ENCODE results near the gene TBX21.

The TBX21 gene

DNA sequence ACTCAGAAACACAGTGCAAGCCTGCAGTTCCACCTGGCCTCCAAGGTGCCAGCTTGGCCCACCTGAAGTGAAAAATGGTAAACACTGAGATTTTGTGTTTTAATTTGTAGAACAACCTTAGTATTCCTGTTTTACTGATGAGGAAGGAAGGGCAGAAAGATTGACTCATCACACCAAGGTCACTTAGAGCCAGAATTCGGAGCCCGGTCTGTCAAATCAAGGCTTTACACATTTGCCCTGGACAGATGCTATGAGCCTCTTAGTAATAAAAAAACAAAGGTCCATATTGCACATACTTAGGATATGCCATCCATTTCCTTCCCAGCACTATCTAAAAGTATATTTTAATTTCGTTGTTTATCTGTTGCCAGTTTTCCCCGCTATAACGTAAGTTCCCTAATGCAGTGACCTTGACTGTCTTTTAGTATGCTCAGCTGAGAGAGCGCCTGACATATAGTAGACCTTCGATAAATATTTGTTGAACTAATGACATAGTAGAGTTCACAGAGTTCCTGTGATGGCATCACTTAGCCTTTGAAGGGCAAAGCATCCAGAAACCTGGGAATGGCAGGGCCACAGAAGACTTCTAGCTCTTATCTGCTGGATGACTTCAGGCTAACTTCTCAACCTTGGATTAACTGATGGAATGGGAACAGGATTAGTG is 46.2 kb upstream of the TBX21 start:
- Histone ChIP-seq H3K4me3 (no peak overlapping the region), H3K27ac (no peak overlapping the region), H3K36me3 (peaks cover 17 to 42% (median 17%) of the 10 kb centered on the region in 3 donors), H3K4me1 (no peaks in the 10 kb centered on the region), H3K27me3 (no peaks in the 10 kb centered on the region), H3K9me3 (no peaks in the 10 kb centered on the region)
- TF ChIP-seq, protein P1, sequence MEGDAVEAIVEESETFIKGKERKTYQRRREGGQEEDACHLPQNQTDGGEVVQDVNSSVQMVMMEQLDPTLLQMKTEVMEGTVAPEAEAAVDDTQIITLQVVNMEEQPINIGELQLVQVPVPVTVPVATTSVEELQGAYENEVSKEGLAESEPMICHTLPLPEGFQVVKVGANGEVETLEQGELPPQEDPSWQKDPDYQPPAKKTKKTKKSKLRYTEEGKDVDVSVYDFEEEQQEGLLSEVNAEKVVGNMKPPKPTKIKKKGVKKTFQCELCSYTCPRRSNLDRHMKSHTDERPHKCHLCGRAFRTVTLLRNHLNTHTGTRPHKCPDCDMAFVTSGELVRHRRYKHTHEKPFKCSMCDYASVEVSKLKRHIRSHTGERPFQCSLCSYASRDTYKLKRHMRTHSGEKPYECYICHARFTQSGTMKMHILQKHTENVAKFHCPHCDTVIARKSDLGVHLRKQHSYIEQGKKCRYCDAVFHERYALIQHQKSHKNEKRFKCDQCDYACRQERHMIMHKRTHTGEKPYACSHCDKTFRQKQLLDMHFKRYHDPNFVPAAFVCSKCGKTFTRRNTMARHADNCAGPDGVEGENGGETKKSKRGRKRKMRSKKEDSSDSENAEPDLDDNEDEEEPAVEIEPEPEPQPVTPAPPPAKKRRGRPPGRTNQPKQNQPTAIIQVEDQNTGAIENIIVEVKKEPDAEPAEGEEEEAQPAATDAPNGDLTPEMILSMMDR (IDR thresholded peaks at IDR 0.05): no peak
- DNase-seq: no peak
- intact Hi-C loops (cut with DNase I; ENCODE audit: low total_unique reads): no loop called here

DNA sequence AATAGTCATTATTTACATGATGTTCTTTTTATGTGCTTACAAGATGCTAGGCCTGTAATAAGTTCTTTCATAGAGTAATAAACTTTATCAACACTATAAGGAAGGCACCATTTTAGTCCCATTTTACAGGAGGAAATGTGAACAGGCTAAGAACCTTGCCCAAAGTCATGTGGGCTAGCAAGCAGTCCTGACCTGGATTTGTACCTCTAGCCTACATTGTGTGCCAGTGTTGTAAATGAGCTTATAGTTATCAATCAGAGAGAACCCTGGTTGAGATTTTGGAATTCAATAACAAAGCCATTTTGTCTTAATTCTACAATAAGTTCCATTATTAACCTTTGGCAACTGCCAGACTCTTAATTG is 45.7 kb upstream of the TBX21 start:
- no peak overlapping the region for H3K27ac ChIP-seq
- intact Hi-C loops (cut with DNase I; ENCODE audit: low total_unique reads): no loop called here
- H3K4me3 ChIP-seq: no peak overlapping the region
- no peaks in the 10 kb centered on the region for H3K4me1 ChIP-seq
- no peaks in the 10 kb centered on the region for H3K9me3 ChIP-seq
- H3K27me3 ChIP-seq: no peaks in the 10 kb centered on the region
- TF ChIP-seq, protein P1 (IDR thresholded peaks at IDR 0.05): no peak
- no peak for DNase-seq
- peaks cover 12 to 37% (median 12%) of the 10 kb centered on the region in 3 donors for H3K36me3 ChIP-seq

DNA sequence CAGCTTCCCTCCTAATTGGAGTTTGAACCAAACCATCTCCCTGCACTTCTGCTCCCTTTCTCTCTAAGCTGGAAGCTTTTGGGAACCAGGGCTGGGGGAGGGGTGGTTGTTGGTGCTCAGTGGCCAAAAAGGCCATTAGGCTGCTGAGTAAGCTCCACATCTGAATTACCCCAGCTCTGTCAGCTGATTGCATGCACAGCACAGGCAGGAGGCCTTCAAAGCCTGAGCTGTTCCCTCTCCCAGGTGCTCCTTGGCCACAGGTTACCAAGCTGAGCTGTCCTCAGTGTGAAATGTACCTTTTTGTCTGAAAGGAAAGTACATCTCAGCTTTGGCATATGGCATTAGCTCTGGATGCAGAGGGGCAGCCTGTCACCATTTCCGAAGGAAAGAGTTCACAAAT is 45.3 kb upstream of the TBX21 start:
- H3K27me3 ChIP-seq: no peaks in the 10 kb centered on the region
- TF ChIP-seq, protein P1 (IDR thresholded peaks at IDR 0.05): no peak
- H3K4me3 ChIP-seq: no peak overlapping the region
- intact Hi-C loops (cut with DNase I; ENCODE audit: low total_unique reads): no loop called here
- H3K27ac ChIP-seq: no peak overlapping the region
- peaks cover 7 to 32% (median 8%) of the 10 kb centered on the region in 3 donors for H3K36me3 ChIP-seq
- peaks cover 0 to 3% (median under 1%) of the 10 kb centered on the region in 4 donors for H3K4me1 ChIP-seq
- no peak for DNase-seq
- H3K9me3 ChIP-seq: no peaks in the 10 kb centered on the region

DNA sequence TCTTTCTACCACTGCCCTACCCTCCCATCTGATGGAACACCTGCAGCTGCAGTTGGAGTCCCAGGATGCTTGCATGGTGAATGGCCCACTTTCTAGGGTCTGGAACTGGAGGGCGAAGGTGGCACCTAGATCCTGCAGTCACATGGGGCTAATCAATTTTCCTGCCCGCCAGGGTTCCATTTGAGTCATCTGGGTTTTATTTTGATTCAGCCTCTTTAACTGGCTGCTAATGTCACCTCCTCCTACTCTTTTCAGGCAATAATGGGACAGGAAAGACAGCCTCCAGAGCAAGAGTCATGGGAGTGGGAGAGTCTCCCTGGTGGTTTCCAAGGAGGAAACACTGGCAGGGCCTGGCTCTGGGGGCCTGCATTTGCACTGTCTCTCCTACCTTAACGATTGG is 42.9 kb upstream of the TBX21 start:
- no peaks in the 10 kb centered on the region for H3K27me3 ChIP-seq
- peaks cover 0 to 23% (median 10%) of the 10 kb centered on the region in 4 donors for H3K4me1 ChIP-seq
- H3K9me3 ChIP-seq: no peaks in the 10 kb centered on the region
- intact Hi-C loops (cut with DNase I; ENCODE audit: low total_unique reads): loop anchor here (10.0 kb wide), 1 partner anchor 415 kb away; the partner anchor contains the start of genes CBX1 and SNX11
- DNase-seq: peak in 1 of 2 donors; percentile 20
- TF ChIP-seq, protein P1 (IDR thresholded peaks at IDR 0.05): no peak
- H3K27ac ChIP-seq: no peak overlapping the region
- H3K4me3 ChIP-seq: no peak overlapping the region
- H3K36me3 ChIP-seq: peaks cover 0 to 16% (median 2%) of the 10 kb centered on the region in 3 donors

DNA sequence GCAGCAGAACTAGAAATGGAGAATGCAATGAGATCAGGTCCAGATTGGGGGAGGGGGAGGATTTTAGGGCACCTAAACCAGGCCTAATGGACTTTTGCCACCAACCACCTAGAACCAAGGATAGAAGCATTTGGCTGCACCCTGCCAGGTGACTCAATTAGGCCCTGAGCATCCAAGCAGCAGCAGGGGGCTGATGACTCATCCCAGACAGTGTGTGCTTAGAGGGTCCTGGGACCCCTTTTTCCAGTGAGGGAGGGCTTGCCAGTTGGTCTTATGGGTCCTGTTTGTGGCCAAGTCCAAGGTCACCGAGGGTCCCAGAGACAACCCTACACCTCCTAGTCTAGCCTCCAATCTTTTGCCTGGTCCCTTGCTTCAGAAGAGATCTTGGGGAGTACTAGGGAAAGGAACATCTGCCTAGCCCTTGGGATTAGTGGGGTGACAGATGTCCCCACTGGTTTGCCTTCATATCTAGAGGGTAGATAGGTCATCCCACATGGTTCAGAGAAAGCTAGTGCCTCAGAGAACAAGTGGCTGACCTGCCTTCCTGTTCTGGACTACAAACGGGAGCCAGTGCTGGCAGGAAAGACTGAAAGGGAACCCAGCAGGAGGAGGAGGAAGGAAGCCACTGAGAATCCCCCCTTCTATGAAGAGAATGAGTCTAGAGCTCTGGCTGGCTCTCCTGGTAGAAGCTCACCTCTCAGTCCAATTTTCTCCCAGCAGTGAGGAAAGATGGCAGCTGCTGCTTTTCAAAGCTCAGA is 40.7 kb upstream of the TBX21 start:
- Histone ChIP-seq H3K27ac (no peak overlapping the region), H3K4me3 (no peak overlapping the region), H3K9me3 (no peaks in the 10 kb centered on the region), H3K4me1 (peaks cover 0 to 35% (median 14%) of the 10 kb centered on the region in 4 donors), H3K27me3 (no peaks in the 10 kb centered on the region), H3K36me3 (peaks cover 0 to 5% (median 0%) of the 10 kb centered on the region in 3 donors)
- peak in 1 of 2 donors; percentile 50 for DNase-seq
- intact Hi-C loops (cut with DNase I; ENCODE audit: low total_unique reads): loop anchor here (10.0 kb wide), 1 partner anchor 412 kb away; the partner anchor contains the start of genes CBX1 and SNX11
- TF ChIP-seq, protein P1 (IDR thresholded peaks at IDR 0.05): no peak

All from tibial artery (tissue), 4 donors.